Progenitor cell of endocrine pancreas (in vitro differentiated cells): ENCODE results near the gene GBX2. TPM values are rescaled to one million over a fixed set of nuclear protein-coding genes. Genes with fewer than 3 reads are reported as not detected.

Source experiments
- DNase-seq: peaks from one replicate; pipeline ENCODE4 v3.0.0; 2021; ENCODE audit warnings: low spot score; ENCODE audit not compliant: unreplicated experiment
- H3K27ac Mint-ChIP-seq: 2 replicates; pipeline ENCODE4 v1.8.0; 2021; ENCODE audit warnings: mild to moderate bottlenecking, moderate library complexity, mixed read lengths
- H3K27me3 Mint-ChIP-seq: 2 replicates; pipeline ENCODE4 v1.8.0; 2021; ENCODE audit warnings: mixed read lengths
- H3K36me3 Mint-ChIP-seq: 2 replicates; pipeline ENCODE4 v1.8.0; 2022; ENCODE audit warnings: mixed read lengths; ENCODE audit not compliant: insufficient read depth
- H3K4me1 Mint-ChIP-seq: 2 replicates; pipeline ENCODE4 v1.8.0; 2021; ENCODE audit warnings: low read depth, mixed read lengths
- H3K4me3 Mint-ChIP-seq: 2 replicates; pipeline ENCODE4 v1.8.0; 2021; ENCODE audit warnings: low read depth, mild to moderate bottlenecking, moderate library complexity, mixed read lengths
- H3K9me3 Mint-ChIP-seq: 2 replicates; pipeline ENCODE4 v1.8.0; 2021; ENCODE audit warnings: low read depth, mixed read lengths
- total RNA-seq: library from RNA; stranded (reverse); gene quantifications from 2 replicates; pipeline ENCODE4 v1.2.1, GENCODE V29; 2021
- TF ChIP-seq, protein P1 (sequence below): fragments of 200-600 bp; sonication (generic); IDR thresholded peaks from one replicate; pipeline ENCODE4 v1.5.0; 2021; ENCODE audit warnings: antibody characterized with exemption, mild to moderate bottlenecking; ENCODE audit not compliant: unreplicated experiment

Gene GBX2
- total RNA-seq, 1 donor from 2014 or later, result not detected

- Mint-ChIP-seq H3K36me3 (peaks cover 4% of the 10 kb centered on the region), H3K4me3 (no peak overlapping the region), H3K4me1 (no peaks in the 10 kb centered on the region), H3K27me3 (peaks cover 7% of the 10 kb centered on the region), H3K9me3 (no peaks in the 10 kb centered on the region), H3K27ac (no peak overlapping the region)
- DNase-seq, result no peak
- TF ChIP-seq, protein P1, sequence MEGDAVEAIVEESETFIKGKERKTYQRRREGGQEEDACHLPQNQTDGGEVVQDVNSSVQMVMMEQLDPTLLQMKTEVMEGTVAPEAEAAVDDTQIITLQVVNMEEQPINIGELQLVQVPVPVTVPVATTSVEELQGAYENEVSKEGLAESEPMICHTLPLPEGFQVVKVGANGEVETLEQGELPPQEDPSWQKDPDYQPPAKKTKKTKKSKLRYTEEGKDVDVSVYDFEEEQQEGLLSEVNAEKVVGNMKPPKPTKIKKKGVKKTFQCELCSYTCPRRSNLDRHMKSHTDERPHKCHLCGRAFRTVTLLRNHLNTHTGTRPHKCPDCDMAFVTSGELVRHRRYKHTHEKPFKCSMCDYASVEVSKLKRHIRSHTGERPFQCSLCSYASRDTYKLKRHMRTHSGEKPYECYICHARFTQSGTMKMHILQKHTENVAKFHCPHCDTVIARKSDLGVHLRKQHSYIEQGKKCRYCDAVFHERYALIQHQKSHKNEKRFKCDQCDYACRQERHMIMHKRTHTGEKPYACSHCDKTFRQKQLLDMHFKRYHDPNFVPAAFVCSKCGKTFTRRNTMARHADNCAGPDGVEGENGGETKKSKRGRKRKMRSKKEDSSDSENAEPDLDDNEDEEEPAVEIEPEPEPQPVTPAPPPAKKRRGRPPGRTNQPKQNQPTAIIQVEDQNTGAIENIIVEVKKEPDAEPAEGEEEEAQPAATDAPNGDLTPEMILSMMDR, result no peak
Observed at GRCh38 chr2:236137066-236137465, 31.1 kb downstream of the GBX2 start.

DNA sequence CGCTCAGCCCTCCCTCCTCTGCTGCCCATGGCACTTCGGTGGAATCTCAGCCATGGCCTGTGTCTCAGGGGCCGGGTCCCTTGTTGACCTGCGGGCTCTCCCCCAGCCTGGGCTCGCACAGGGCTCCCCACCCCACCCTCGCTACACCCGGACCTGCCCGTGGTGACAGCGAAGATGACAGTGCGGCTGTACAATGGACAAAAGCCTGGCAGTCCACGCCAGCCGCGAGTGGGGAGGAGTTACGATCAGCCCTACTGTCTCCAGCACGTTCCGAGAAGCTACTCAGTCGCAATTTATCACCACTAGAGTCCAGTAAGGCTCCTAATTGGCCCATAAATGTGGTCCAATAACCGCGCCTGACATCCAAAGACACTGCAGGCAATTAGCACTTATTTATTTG, 31.6 kb downstream of the GBX2 start:
- TF ChIP-seq, protein P1, result no peak
- Mint-ChIP-seq H3K27me3 (peaks cover 6% of the 10 kb centered on the region), H3K9me3 (no peaks in the 10 kb centered on the region), H3K27ac (no peak overlapping the region), H3K4me3 (no peak overlapping the region), H3K4me1 (no peaks in the 10 kb centered on the region), H3K36me3 (peaks cover 6% of the 10 kb centered on the region)
- DNase-seq, result no peak

DNA sequence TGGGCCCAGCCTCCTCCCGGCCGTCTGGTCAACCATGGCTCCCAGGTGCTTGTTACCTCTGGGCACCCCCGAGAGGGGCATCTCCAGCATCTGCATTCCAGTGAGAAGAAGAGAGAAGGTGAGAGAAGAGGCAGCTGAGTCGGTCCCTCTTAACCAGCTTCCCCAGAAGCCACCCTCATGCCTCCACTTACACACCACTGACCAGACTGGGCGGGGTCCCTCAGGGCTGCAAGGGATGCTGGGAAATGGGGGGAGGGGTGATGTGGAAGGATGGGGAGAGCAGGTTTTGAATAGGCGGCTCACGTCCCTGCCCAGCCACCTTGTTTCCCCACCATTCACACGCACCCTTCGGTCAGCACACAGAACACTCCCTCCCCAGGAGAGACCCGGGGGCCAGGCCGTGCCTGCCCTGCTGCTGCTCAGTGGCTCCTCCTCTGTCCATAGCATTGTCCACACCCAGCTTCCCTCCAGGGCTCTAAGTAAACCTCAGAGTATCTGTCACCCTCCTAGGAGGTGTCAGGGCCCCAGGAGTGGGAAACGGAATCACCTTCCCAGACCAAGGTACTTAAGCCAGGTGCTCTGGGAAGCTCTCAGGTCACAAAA, 34.7 kb downstream of the GBX2 start:
- Mint-ChIP-seq H3K4me3 (no peak overlapping the region), H3K27ac (no peak overlapping the region), H3K36me3 (peaks cover 9% of the 10 kb centered on the region), H3K4me1 (no peaks in the 10 kb centered on the region), H3K27me3 (no peaks in the 10 kb centered on the region), H3K9me3 (no peaks in the 10 kb centered on the region)
- DNase-seq, result no peak
- TF ChIP-seq, protein P1, result no peak

- Mint-ChIP-seq H3K4me3 (no peak overlapping the region), H3K4me1 (no peaks in the 10 kb centered on the region), H3K36me3 (peaks cover 12% of the 10 kb centered on the region)
Observed at GRCh38 chr2:236131073-236131692, 37.0 kb downstream of the GBX2 start.

GRCh38 chr2:236130349-236130998, 37.7 kb downstream of the GBX2 start:
- DNase-seq, result no peak
- H3K36me3 Mint-ChIP-seq, result peaks cover 13% of the 10 kb centered on the region
- TF ChIP-seq, protein P1, result no peak
- H3K27ac Mint-ChIP-seq, result no peak overlapping the region
- no peak overlapping the region for H3K4me3 Mint-ChIP-seq
- H3K9me3 Mint-ChIP-seq, result no peaks in the 10 kb centered on the region
- no peaks in the 10 kb centered on the region for H3K27me3 Mint-ChIP-seq
- no peaks in the 10 kb centered on the region for H3K4me1 Mint-ChIP-seq

More at GRCh38 chr2:236131073-236131692, 37.0 kb downstream of the GBX2 start:
- H3K9me3 Mint-ChIP-seq, result no peaks in the 10 kb centered on the region
- TF ChIP-seq, protein P1, result no peak
- DNase-seq, result no peak
- H3K27ac Mint-ChIP-seq, result no peak overlapping the region
- no peaks in the 10 kb centered on the region for H3K27me3 Mint-ChIP-seq
